ENCODE measurements around the gene PTCH1. TPM values are rescaled to one million over a fixed set of nuclear protein-coding genes. Genes with fewer than 3 reads are reported as not detected.

Gene PTCH1
- total and polyA plus RNA-seq, 2 experiments from 2014 or later = 21.4 to 34.1 TPM

DNA sequence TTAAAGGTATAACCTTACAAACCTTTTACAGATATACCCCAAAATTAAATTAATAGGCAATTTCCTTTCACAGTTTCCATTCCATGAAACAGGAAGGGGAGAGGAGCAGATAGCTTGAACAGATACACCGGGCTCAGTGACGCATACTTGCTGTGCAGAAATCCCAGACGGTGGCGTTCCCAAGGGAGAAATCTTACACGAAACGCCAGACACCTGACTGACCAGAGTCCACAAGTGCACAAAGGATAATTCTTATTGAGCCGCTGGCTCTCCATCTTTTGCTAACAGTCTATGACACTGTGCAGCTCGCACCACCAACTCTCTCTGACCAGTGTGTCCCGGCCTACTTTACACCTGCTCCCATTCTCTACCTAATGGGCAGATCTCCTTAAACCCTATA is 37.4 kb downstream of the PTCH1 start:
- Histone ChIP-seq H3K4me3 (no peak overlapping the region), H3K9me2 (ENCODE audit: insufficient read depth) (no peaks in the 10 kb centered on the region), H3K4me1 (ENCODE audit: insufficient read depth) (peaks cover 40% of the 10 kb centered on the region), H3K4me2 (no peak overlapping the region), H3K79me2 (replicated peaks; ENCODE audit: insufficient read depth) (peaks cover 33% of the 10 kb centered on the region), H3K27me3 (ENCODE audit: insufficient read depth) (no peaks in the 10 kb centered on the region), H2AFZ (no peak overlapping the region), H4K20me1 (replicated peaks; ENCODE audit: insufficient read depth) (peaks cover 19% of the 10 kb centered on the region), H3K36me3 (ENCODE audit: insufficient read depth) (peaks cover 42% of the 10 kb centered on the region), H3K27ac (ENCODE audit: low read depth) (no peak overlapping the region), H3F3A (replicated peaks; ENCODE audit: low read depth) (0 out of 2 replicates have a peak, but pooled peaks cover 3% of the 10 kb centered on the region)
- no peak for TF ChIP-seq STAT1 (IDR thresholded peaks at IDR 0.05; ENCODE audit: unreplicated experiment)
- no peak for TF ChIP-seq EZH2 (IDR thresholded peaks at IDR 0.05; ENCODE audit: low read depth, unreplicated experiment)
- TF ChIP-seq JUNB (IDR thresholded peaks at IDR 0.05; ENCODE audit: unreplicated experiment) = no peak
- TF ChIP-seq, protein P1, sequence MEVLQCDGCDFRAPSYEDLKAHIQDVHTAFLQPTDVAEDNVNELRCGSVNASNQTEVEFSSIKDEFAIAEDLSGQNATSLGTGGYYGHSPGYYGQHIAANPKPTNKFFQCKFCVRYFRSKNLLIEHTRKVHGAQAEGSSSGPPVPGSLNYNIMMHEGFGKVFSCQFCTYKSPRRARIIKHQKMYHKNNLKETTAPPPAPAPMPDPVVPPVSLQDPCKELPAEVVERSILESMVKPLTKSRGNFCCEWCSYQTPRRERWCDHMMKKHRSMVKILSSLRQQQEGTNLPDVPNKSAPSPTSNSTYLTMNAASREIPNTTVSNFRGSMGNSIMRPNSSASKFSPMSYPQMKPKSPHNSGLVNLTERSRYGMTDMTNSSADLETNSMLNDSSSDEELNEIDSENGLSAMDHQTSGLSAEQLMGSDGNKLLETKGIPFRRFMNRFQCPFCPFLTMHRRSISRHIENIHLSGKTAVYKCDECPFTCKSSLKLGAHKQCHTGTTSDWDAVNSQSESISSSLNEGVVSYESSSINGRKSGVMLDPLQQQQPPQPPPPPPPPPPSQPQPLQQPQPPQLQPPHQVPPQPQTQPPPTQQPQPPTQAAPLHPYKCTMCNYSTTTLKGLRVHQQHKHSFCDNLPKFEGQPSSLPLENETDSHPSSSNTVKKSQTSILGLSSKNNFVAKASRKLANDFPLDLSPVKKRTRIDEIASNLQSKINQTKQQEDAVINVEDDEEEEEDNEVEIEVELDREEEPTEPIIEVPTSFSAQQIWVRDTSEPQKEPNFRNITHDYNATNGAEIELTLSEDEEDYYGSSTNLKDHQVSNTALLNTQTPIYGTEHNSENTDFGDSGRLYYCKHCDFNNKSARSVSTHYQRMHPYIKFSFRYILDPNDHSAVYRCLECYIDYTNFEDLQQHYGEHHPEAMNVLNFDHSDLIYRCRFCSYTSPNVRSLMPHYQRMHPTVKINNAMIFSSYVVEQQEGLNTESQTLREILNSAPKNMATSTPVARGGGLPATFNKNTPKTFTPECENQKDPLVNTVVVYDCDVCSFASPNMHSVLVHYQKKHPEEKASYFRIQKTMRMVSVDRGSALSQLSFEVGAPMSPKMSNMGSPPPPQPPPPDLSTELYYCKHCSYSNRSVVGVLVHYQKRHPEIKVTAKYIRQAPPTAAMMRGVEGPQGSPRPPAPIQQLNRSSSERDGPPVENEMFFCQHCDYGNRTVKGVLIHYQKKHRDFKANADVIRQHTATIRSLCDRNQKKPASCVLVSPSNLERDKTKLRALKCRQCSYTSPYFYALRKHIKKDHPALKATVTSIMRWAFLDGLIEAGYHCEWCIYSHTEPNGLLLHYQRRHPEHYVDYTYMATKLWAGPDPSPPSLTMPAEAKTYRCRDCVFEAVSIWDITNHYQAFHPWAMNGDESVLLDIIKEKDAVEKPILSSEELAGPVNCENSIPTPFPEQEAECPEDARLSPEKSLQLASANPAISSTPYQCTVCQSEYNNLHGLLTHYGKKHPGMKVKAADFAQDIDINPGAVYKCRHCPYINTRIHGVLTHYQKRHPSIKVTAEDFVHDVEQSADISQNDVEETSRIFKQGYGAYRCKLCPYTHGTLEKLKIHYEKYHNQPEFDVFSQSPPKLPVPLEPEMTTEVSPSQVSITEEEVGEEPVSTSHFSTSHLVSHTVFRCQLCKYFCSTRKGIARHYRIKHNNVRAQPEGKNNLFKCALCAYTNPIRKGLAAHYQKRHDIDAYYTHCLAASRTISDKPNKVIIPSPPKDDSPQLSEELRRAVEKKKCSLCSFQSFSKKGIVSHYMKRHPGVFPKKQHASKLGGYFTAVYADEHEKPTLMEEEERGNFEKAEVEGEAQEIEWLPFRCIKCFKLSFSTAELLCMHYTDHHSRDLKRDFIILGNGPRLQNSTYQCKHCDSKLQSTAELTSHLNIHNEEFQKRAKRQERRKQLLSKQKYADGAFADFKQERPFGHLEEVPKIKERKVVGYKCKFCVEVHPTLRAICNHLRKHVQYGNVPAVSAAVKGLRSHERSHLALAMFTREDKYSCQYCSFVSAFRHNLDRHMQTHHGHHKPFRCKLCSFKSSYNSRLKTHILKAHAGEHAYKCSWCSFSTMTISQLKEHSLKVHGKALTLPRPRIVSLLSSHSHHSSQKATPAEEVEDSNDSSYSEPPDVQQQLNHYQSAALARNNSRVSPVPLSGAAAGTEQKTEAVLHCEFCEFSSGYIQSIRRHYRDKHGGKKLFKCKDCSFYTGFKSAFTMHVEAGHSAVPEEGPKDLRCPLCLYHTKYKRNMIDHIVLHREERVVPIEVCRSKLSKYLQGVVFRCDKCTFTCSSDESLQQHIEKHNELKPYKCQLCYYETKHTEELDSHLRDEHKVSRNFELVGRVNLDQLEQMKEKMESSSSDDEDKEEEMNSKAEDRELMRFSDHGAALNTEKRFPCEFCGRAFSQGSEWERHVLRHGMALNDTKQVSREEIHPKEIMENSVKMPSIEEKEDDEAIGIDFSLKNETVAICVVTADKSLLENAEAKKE (CRISPR knock-in tag; IDR thresholded peaks at IDR 0.05) = no peak
- no peak for TF ChIP-seq NANOG (IDR thresholded peaks at IDR 0.05; ENCODE audit: borderline replicate concordance)
- no peak for TF ChIP-seq CREB1 (CRISPR knock-in tag; IDR thresholded peaks at IDR 0.05; ENCODE audit: low read depth)
- TF ChIP-seq POLR2AphosphoS5 (IDR thresholded peaks at IDR 0.05; ENCODE audit: low read depth) = no peak
- no peak for TF ChIP-seq ZNF331 (CRISPR knock-in tag; IDR thresholded peaks at IDR 0.05; ENCODE audit: low read depth)
- TF ChIP-seq, protein P2, sequence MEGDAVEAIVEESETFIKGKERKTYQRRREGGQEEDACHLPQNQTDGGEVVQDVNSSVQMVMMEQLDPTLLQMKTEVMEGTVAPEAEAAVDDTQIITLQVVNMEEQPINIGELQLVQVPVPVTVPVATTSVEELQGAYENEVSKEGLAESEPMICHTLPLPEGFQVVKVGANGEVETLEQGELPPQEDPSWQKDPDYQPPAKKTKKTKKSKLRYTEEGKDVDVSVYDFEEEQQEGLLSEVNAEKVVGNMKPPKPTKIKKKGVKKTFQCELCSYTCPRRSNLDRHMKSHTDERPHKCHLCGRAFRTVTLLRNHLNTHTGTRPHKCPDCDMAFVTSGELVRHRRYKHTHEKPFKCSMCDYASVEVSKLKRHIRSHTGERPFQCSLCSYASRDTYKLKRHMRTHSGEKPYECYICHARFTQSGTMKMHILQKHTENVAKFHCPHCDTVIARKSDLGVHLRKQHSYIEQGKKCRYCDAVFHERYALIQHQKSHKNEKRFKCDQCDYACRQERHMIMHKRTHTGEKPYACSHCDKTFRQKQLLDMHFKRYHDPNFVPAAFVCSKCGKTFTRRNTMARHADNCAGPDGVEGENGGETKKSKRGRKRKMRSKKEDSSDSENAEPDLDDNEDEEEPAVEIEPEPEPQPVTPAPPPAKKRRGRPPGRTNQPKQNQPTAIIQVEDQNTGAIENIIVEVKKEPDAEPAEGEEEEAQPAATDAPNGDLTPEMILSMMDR (conservative IDR thresholded peaks at IDR 0.05; ENCODE audit: low read depth in 2 of 2) = no peak
- TF ChIP-seq, protein P3, sequence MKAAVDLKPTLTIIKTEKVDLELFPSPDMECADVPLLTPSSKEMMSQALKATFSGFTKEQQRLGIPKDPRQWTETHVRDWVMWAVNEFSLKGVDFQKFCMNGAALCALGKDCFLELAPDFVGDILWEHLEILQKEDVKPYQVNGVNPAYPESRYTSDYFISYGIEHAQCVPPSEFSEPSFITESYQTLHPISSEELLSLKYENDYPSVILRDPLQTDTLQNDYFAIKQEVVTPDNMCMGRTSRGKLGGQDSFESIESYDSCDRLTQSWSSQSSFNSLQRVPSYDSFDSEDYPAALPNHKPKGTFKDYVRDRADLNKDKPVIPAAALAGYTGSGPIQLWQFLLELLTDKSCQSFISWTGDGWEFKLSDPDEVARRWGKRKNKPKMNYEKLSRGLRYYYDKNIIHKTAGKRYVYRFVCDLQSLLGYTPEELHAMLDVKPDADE (IDR thresholded peaks at IDR 0.05) = no peak
- TF ChIP-seq, protein P4, sequence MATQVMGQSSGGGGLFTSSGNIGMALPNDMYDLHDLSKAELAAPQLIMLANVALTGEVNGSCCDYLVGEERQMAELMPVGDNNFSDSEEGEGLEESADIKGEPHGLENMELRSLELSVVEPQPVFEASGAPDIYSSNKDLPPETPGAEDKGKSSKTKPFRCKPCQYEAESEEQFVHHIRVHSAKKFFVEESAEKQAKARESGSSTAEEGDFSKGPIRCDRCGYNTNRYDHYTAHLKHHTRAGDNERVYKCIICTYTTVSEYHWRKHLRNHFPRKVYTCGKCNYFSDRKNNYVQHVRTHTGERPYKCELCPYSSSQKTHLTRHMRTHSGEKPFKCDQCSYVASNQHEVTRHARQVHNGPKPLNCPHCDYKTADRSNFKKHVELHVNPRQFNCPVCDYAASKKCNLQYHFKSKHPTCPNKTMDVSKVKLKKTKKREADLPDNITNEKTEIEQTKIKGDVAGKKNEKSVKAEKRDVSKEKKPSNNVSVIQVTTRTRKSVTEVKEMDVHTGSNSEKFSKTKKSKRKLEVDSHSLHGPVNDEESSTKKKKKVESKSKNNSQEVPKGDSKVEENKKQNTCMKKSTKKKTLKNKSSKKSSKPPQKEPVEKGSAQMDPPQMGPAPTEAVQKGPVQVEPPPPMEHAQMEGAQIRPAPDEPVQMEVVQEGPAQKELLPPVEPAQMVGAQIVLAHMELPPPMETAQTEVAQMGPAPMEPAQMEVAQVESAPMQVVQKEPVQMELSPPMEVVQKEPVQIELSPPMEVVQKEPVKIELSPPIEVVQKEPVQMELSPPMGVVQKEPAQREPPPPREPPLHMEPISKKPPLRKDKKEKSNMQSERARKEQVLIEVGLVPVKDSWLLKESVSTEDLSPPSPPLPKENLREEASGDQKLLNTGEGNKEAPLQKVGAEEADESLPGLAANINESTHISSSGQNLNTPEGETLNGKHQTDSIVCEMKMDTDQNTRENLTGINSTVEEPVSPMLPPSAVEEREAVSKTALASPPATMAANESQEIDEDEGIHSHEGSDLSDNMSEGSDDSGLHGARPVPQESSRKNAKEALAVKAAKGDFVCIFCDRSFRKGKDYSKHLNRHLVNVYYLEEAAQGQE (IDR thresholded peaks at IDR 0.05; ENCODE audit: unreplicated experiment) = no peak
- no peak for TF ChIP-seq ZNF114 (CRISPR knock-in tag; IDR thresholded peaks at IDR 0.05)
- no peak for TF ChIP-seq EZH2phosphoT487 (IDR thresholded peaks at IDR 0.05; ENCODE audit: unreplicated experiment)
- DNase-seq (ENCODE audit: low spot score) (no peak), ATAC-seq (no peak)
- Mint-ChIP-seq H3K27ac (no peak overlapping the region), H3K36me3 (ENCODE audit: low read depth) (peaks cover 46% of the 10 kb centered on the region), H3K9me3 (no peaks in the 10 kb centered on the region), H3K4me1 (peaks cover 69% of the 10 kb centered on the region), H3K4me3 (no peak overlapping the region), H3K27me3 (ENCODE audit: insufficient read depth, low read depth, poor library complexity) (no peaks in the 10 kb centered on the region)

Measured in GM23338 (cell line).